ENCODE results near the gene AMOT. TPM values are rescaled to one million over a fixed set of nuclear protein-coding genes. Genes with fewer than 3 reads are reported as not detected.

AMOT gene
- 0.86 and 1.2 TPM in 2 replicates for total RNA-seq

GRCh38 chrX:112840382-112841113 lies at the start of gene AMOT:
Gene AMOT, minus strand, starts transcription at chrX:112840831. Its CDS starts 17,705 bp downstream, at chrX:112823126.

Other genes with a start within 250 kb of the AMOT start
- gene LHFPL1, start 160.9 kb downstream of the AMOT start, total RNA-seq = not detected in 2 replicates

Data from myometrial cell (primary cell).